MM.1S (cell line): ENCODE data around the gene CLDN7.
A peak's percentile ranks its signal among the peaks of the same experiment; 100 is the strongest.

ENCODE experiments used
- EZH2 ChIP-seq: fragments of 300-600 bp; sonication (generic); optimal IDR thresholded peaks from 2 replicates; pipeline ENCODE3; 2017; ENCODE audit warnings: low read depth, mild to moderate bottlenecking, antibody characterized with exemption, low read length, mixed read lengths
- TF ChIP-seq, protein P1 (sequence below): fragments of 300-600 bp; sonication (generic); IDR thresholded peaks from 2 replicates; pipeline ENCODE4 v1.5.1; 2016; ENCODE audit warnings: antibody characterized with exemption, low read length, mixed read lengths

DNA sequence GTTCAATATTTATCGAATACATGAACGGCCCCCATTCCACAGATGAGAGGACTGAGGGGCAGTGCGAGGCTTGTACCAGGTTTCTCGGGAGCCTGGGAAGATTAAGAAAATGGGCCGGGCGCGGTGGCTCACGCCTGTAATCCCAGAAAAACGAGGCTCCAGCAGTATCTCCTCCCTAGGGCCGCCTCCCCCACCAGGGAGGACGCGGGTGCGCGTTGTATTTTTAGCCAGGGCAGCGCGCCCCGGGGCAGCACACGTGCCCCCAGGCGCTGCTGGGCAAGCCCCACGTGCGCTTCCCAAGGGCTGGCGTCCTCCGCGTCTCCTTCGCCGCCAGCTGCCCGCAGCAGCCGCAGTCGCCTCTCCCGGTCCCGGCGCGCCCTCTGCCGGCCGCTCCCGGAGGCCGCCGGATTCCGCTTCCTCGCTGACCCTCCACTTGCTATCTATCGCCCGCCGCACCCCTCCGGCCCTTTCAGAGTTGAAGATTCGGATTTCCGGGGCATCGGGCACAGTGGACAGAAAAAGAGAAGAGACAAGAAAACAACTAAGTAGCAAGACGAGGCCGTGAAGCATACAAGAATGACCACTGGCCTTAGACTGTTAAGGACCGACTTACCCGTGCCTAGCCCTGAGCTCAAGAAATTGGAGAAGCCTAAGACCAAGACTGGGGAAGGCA, 34.0 kb upstream of the CLDN7 start:
- TF ChIP-seq, protein P1, sequence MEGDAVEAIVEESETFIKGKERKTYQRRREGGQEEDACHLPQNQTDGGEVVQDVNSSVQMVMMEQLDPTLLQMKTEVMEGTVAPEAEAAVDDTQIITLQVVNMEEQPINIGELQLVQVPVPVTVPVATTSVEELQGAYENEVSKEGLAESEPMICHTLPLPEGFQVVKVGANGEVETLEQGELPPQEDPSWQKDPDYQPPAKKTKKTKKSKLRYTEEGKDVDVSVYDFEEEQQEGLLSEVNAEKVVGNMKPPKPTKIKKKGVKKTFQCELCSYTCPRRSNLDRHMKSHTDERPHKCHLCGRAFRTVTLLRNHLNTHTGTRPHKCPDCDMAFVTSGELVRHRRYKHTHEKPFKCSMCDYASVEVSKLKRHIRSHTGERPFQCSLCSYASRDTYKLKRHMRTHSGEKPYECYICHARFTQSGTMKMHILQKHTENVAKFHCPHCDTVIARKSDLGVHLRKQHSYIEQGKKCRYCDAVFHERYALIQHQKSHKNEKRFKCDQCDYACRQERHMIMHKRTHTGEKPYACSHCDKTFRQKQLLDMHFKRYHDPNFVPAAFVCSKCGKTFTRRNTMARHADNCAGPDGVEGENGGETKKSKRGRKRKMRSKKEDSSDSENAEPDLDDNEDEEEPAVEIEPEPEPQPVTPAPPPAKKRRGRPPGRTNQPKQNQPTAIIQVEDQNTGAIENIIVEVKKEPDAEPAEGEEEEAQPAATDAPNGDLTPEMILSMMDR = peak; percentile 88
- TF ChIP-seq EZH2 = no peak
